Measurements from ENCODE around the gene USP4.
"Not testable (repeated sequence)": the region's sequence is repeated elsewhere in the genome, so short reads cannot be mapped to it uniquely, and the experiment has no call there.

Gene USP4

DNA sequence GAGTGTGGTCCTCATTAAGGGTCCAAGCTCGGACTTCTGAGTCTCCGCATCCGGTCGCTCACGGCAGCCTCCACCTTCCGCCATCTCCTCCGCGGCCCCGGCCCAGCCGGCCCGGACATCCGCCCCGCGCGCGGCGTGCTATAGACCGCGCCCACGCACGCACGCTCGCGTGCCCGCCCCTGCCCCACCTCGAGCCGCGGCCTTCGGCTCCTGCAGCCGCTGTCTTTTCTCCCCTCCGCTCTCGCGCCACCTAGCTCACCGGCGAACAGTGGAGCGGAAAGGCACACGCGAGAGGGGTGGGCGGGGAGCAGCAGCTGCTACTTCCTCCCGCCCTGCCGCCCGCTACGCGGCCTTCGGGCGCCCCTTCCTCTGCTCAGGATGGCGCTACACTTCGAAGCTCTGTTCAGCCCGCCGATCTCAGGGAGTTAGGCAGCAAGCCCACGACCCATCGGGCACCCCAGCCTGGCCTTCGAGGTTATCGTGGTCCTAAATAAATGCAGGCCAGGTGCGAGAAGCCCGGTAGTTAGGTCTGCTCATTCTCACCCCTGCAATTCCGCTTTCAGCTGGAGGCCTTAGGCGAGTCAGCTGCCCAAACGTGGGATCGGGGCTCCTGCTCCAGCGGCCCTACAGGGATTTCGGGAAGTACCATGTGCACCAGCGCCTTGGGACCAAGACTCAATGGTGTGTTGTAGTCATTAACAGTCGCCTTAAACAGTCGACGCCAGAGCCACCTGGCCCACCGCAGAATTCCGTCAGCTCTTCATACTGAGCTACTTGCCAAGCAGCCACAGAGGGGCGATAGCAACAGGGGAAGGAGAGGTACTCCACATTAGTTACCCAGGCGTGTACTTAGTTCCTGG lies at the start of gene USP4:
Gene USP4 (minus strand): TSS at position 113 of the 860 bp plus-strand sequence. CDS start 29 bp downstream, at position 84.
- peak; percentile 92 for DNase-seq (ENCODE audit: low spot score)

- no peak for DNase-seq (ENCODE audit: low spot score)
Observed at GRCh38 chr3:49389297-49389696, 49.4 kb upstream of the USP4 start.

DNA sequence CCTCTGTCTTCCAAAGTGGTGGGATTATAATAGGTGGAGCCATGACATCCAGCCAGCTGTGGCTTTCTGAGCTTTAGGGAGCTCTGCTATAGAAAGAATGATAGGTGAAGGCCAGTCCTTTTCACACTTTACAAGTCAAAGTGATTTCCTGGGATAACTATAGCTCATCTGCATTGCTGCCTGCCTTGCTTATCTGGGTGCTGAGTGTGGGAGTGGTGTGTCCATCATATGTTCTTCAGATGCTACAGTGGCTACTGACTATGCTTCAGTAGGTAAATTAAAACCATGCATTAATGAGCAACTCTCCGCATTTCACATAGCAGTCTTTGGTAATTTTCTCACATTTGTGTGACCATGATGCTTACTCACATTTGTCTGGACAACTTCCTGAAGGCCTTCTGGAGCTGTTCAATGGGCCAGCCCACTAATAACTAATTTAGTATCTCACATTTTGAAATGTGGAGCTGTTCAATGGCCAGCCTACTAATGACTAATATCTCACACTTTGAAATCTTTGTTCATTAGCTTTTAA lies 48.5 kb upstream of the USP4 start:
- DNase-seq (ENCODE audit: low spot score): no peak

DNA sequence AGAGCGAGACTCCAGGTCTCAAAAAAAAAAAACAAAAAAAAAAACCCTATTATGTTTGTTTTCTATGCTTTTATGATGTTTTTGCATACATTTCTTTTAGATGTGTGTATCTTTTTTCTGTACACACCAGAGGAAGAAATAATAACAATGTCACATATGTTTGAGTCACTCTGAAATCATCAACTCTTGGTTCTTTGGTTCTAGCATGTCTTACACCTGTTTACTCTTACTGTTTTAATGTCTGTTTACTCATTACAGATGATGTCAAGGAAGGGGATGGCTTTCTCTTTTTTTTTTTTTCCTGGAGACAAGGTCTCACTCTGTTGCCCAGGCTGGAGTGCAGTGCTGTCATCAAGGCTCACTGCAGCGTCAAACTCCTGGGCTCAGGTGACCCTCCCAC lies 47.9 kb upstream of the USP4 start:
- no peak for DNase-seq (ENCODE audit: low spot score)

GRCh38 chr3:49386056-49386756 lies 46.4 kb upstream of the USP4 start:
- no peak for DNase-seq (ENCODE audit: low spot score)

DNA sequence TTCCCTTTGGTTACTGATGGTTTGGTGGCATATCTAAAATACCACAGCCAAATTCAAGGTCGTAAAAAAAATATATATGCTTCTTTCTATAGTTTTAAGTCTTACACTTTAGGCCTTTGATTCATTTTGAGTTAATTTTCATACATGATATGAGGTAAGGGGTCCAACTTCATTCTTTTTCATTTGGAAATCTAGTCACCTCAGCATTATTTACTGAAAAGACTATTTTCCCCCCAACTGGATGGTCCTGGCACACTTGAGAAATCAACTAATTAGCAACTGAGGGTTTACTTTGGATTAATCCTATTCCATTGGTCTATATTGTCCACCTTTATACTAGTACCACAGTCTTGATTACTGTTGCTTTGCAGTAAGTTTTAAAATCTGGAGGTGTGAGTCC lies 45.8 kb upstream of the USP4 start:
- DNase-seq (ENCODE audit: low spot score): no peak

- DNase-seq (ENCODE audit: low spot score): no peak
Observed at GRCh38 chr3:49383387-49383786, 43.5 kb upstream of the USP4 start.

GRCh38 chr3:49378249-49378895 lies 38.5 kb upstream of the USP4 start:
- DNase-seq (ENCODE audit: low spot score): no peak

- DNase-seq (ENCODE audit: low spot score): no peak
Observed at GRCh38 chr3:49377483-49377882, 37.6 kb upstream of the USP4 start.

DNA sequence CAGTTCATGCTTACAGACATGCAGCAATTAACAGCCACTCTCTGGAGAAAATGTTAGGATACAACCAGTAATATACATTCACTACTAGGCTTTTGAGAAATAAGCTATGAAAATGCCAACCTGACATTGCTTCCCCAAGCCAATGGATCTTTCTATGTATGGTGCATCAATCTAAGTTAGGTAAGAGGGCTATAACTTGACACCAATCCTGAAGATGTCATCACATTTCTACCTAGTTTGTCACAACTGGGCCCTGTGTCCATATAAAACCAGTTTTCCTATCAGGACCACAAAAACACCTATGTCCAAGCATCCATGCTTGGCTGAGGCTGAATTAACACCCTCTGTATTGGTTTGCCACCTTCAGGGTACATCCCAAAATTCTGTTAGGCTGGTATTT lies 32.1 kb upstream of the USP4 start:
- no peak for DNase-seq (ENCODE audit: low spot score)

DNA sequence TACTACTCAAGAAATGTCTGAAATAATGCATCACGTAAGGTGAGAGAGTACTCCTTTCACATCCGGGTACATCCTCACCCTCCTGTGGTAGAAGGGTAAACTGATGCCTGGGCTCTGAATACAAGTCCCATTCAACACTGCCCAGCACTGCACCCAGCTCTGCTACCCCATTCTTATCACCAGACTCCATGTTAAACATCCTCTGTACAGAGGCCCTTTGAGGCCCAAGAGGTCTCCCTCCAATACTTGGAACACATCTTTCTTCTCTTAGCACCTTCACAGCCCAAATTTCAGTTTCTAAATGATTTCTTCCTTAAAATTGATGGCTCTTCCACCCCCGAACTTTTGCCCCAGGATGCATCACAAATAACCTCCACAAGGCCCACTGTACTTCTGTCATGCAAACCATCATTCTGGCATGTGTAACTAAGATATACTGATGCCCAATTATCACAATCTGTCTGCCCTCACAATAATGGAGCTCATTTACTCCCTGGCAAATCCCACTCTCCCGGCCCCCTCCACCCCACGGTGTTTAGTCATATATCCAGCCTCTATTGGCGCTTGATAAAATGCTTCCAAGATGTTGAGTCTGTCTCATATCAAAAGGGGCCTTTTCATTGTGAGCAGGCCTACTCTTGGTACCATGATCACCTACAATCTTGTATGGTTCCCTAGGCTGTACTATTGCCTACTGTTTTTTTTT lies 30.9 kb upstream of the USP4 start:
- DNase-seq (ENCODE audit: low spot score): no peak

GRCh38 chr3:49362561-49362960 lies 22.7 kb upstream of the USP4 start:
- no peak for DNase-seq (ENCODE audit: low spot score)

- no peak for DNase-seq (ENCODE audit: low spot score)
Observed at GRCh38 chr3:49359623-49360022, 19.8 kb upstream of the USP4 start.

- DNase-seq (ENCODE audit: low spot score): no peak
Observed at GRCh38 chr3:49358884-49359225, 19.0 kb upstream of the USP4 start.

GRCh38 chr3:49358217-49358883 lies 18.5 kb upstream of the USP4 start, which contains the start of gene GPX1:
GPX1 (minus strand) TSS chr3:49358353; CDS start chr3:49358278, 75 bp downstream.
- DNase-seq (ENCODE audit: low spot score): peak; percentile 96

DNA sequence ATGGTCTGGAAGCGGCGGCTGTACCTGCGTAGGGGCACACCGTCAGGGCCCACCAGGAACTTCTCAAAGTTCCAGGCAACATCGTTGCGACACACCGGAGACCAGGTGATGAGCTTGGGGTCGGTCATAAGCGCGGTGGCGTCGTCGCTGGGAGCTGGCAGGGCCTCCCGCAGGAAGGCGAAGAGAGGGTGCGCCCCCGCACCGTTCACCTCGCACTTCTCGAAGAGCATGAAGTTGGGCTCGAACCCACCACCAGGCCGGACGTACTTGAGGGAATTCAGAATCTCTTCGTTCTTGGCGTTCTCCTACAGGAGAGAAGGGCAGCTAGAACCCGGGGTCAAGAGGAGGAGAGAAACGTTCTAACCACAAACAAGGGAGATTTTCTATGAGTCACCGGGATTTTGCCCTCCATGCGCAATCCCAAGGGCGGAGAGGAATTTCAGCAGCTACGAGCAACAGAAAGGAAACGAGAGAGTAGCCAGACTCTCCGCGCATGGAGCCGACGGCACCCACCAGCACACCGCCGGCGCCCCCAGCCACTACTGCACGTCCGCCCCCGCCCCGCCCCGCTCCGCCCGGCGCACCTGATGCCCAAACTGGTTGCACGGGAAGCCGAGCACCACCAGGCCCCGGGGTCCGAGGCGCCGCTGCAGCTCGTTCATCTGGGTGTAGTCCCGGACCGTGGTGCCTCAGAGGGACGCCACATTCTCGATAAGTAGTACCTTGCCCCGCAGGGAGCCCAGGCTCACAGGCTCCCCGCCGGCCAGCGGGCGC lies 17.8 kb upstream of the USP4 start:
- DNase-seq (ENCODE audit: low spot score): peak; percentile 72

- not testable (repeated sequence) for DNase-seq (ENCODE audit: low spot score)
Observed at GRCh38 chr3:49357095-49357442, 17.2 kb upstream of the USP4 start.

GRCh38 chr3:49352890-49353421 lies 13.1 kb upstream of the USP4 start:
- no peak for DNase-seq (ENCODE audit: low spot score)

DNA sequence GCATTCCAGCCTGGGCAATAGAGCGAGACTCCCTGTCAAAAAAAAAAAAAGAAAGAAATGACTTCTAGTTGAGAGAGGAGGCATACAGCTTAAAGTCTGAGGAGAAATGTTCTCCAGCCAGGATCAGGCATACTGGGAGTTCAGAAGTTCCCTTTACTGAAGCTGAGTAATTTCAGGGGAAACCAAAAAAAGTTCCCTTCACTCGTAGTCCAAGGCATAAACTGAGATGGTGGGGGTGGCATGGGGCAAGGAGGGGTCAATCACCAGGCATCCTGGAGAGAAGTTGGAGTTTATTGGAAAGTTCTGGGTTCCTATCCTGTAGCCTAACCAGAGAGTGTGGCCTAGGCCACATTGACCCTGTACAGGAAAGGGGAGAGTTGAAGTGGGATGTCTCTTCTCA lies 12.4 kb upstream of the USP4 start:
- DNase-seq (ENCODE audit: low spot score): no peak

DNA sequence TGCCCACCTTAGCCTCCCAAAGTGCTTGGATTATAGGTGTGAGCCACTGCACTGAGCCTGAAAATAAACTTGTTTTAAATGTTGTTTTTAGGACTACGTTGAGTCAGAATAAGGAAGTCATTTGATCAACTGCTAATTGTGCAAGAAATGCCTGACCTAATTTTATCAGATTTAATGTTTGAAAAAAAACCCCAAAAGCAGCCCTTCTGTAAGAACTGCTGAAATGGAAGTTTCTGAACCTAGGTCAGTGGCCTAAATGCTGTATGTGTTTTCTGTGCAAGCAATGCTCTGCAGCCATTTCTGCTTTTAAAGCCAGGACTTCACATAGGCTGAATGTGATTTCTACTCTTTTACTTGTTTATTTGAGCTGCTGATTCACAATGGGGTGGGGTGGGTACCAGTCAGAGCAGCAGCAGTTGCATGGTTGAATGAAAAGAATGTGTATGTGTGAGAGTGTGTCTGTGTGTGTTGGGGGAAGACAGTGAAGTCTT lies 11.7 kb upstream of the USP4 start:
- no peak for DNase-seq (ENCODE audit: low spot score)

All from left forelimb (tissue), 1 donor.